ENCODE measurements around the gene SIRT2. TPM values are rescaled to one million over a fixed set of nuclear protein-coding genes. Genes with fewer than 3 reads are reported as not detected.

Gene SIRT2
- total RNA-seq, 4 donors from 2014 or later: 208 to 327 (median 285) TPM

GRCh38 chr19:38911388-38912001, 12.1 kb upstream of the SIRT2 start:
- H3K4me3 ChIP-seq: no peak overlapping the region
- peaks cover 0 to 31% of the 10 kb centered on the region in 2 donors for H3K36me3 ChIP-seq
- no peaks in the 10 kb centered on the region for H3K9me3 ChIP-seq
- ATAC-seq (no peak), DNase-seq (no peak)
- H3K4me1 ChIP-seq: no peaks in the 10 kb centered on the region
- TF ChIP-seq CTCF (IDR thresholded peaks at IDR 0.05 in 4 of 5, conservative IDR thresholded peaks at IDR 0.05 in 1 of 5) (no peak), POLR2A (IDR thresholded peaks at IDR 0.05) (no peak)
- no peak overlapping the region for H3K27ac ChIP-seq
- in situ Hi-C loops (cut with MboI; ENCODE audit: low sequenced_read_pairs in 4 of 4) (loop anchor here in 2 of 4 donors (25.0 kb wide), 1 partner anchor 174 kb away; the partner anchor contains the start of gene CAPN12 (in 2 of the 2)), intact Hi-C loops (cut with DNase I; ENCODE audit: low total_unique reads) (no loop called here)
- H3K27me3 ChIP-seq: no peaks in the 10 kb centered on the region

GRCh38 chr19:38910488-38910887, 11.1 kb upstream of the SIRT2 start:
- H3K27me3 ChIP-seq: no peaks in the 10 kb centered on the region
- H3K27ac ChIP-seq: no peak overlapping the region
- intact Hi-C loops (cut with DNase I; ENCODE audit: low total_unique reads) (no loop called here), in situ Hi-C loops (cut with MboI; ENCODE audit: low sequenced_read_pairs in 4 of 4) (loop anchor here in 2 of 4 donors (25.0 kb wide), 1 partner anchor 173 kb away; the partner anchor contains the start of gene CAPN12 (in 2 of the 2))
- ATAC-seq (no peak), DNase-seq (no peak)
- TF ChIP-seq CTCF (IDR thresholded peaks at IDR 0.05 in 4 of 5, conservative IDR thresholded peaks at IDR 0.05 in 1 of 5) (no peak), POLR2A (IDR thresholded peaks at IDR 0.05) (no peak)
- H3K36me3 ChIP-seq: peaks cover 0 to 33% of the 10 kb centered on the region in 2 donors
- no peak overlapping the region for H3K4me3 ChIP-seq
- H3K9me3 ChIP-seq: no peaks in the 10 kb centered on the region
- H3K4me1 ChIP-seq: no peaks in the 10 kb centered on the region

- Histone ChIP-seq H3K27ac (no peak overlapping the region), H3K36me3 (peaks cover 0 to 38% of the 10 kb centered on the region in 2 donors)
- in situ Hi-C loops (cut with MboI; ENCODE audit: low sequenced_read_pairs in 4 of 4): loop anchor here in 3 of 4 donors (10.0 to 25.0 kb wide), 2 partner anchors 74 to 172 kb away; partner anchors contain the start of genes CAPN12 (in 2 of the 3) and ECH1 (in 1 of the 3)
These were observed 9.5 kb upstream of the SIRT2 start for GRCh38 chr19:38908911-38909310.

GRCh38 chr19:38907670-38908069, 8.3 kb upstream of the SIRT2 start:
- intact Hi-C loops (cut with DNase I; ENCODE audit: low total_unique reads) (no loop called here), in situ Hi-C loops (cut with MboI; ENCODE audit: low sequenced_read_pairs in 4 of 4) (loop anchor here in 3 of 4 donors (10.0 to 25.0 kb wide), 2 partner anchors 73 to 170 kb away; partner anchors contain the start of genes CAPN12 (in 2 of the 3) and ECH1 (in 1 of the 3))
- DNase-seq: no peak
- Histone ChIP-seq H3K36me3 (peaks cover 0 to 38% of the 10 kb centered on the region in 2 donors), H3K9me3 (no peaks in the 10 kb centered on the region), H3K4me3 (no peak overlapping the region), H3K4me1 (no peaks in the 10 kb centered on the region), H3K27ac (no peak overlapping the region), H3K27me3 (no peaks in the 10 kb centered on the region)
- TF ChIP-seq POLR2A (IDR thresholded peaks at IDR 0.05): no peak
- no peak for TF ChIP-seq CTCF (IDR thresholded peaks at IDR 0.05 in 4 of 5, conservative IDR thresholded peaks at IDR 0.05 in 1 of 5)
- no peak for ATAC-seq

More at GRCh38 chr19:38908911-38909310, 9.5 kb upstream of the SIRT2 start:
- no peak overlapping the region for H3K4me3 ChIP-seq
- TF ChIP-seq POLR2A (IDR thresholded peaks at IDR 0.05): no peak
- TF ChIP-seq CTCF (IDR thresholded peaks at IDR 0.05 in 4 of 5, conservative IDR thresholded peaks at IDR 0.05 in 1 of 5): no peak
- no peaks in the 10 kb centered on the region for H3K4me1 ChIP-seq
- intact Hi-C loops (cut with DNase I; ENCODE audit: low total_unique reads): no loop called here
- H3K9me3 ChIP-seq: no peaks in the 10 kb centered on the region
- no peak for DNase-seq
- no peaks in the 10 kb centered on the region for H3K27me3 ChIP-seq
- no peak for ATAC-seq
